WI38 (cell line): Measurements from ENCODE around the gene TYRP1.

ENCODE experiments used
- H3K4me3 ChIP-seq: 2 replicates; pipeline ENCODE4 v1.5.1; 2011; ENCODE audit warnings: low read depth, mild to moderate bottlenecking, control low read depth, low read length
- CTCF ChIP-seq: IDR thresholded peaks from 2 replicates; pipeline ENCODE4 v1.5.1; 2012; ENCODE audit warnings: low read depth, mild to moderate bottlenecking, control low read depth, low read length

The TYRP1 gene

GRCh38 chr9:12680341-12680740, 12.8 kb upstream of the TYRP1 start:
- no peak overlapping the region for H3K4me3 ChIP-seq
- no peak for TF ChIP-seq CTCF

GRCh38 chr9:12680757-12681156, 12.4 kb upstream of the TYRP1 start:
- no peak overlapping the region for H3K4me3 ChIP-seq
- no peak for TF ChIP-seq CTCF

GRCh38 chr9:12681620-12682019, 11.6 kb upstream of the TYRP1 start:
- TF ChIP-seq CTCF = no peak
- H3K4me3 ChIP-seq = no peak overlapping the region

GRCh38 chr9:12684974-12685373, 8.2 kb upstream of the TYRP1 start:
- no peak overlapping the region for H3K4me3 ChIP-seq
- no peak for TF ChIP-seq CTCF

- H3K4me3 ChIP-seq = no peak overlapping the region
- TF ChIP-seq CTCF = no peak
Observed at GRCh38 chr9:12689233-12689632, 4.0 kb upstream of the TYRP1 start.

- no peak overlapping the region for H3K4me3 ChIP-seq
- no peak for TF ChIP-seq CTCF
Observed at GRCh38 chr9:12694013-12694412, 828 bp downstream of the TYRP1 start.

GRCh38 chr9:12695474-12695873, 2.3 kb downstream of the TYRP1 start:
- TF ChIP-seq CTCF = no peak
- no peak overlapping the region for H3K4me3 ChIP-seq
